HG03442 (cell line): ENCODE results near the gene HSD17B7.
A peak's percentile ranks its signal among the peaks of the same experiment; 100 is the strongest.
"Not testable (repeated sequence)": the region's sequence is repeated elsewhere in the genome, so short reads cannot be mapped to it uniquely, and the experiment has no call there.

Experiments used
- ATAC-seq: cut with Tn5 transposase; IDR thresholded peaks from one replicate; pipeline ENCODE4 v1.9.1; 2021; ENCODE audit warnings: mild to moderate bottlenecking, moderate library complexity; ENCODE audit not compliant: unreplicated experiment

Gene HSD17B7

DNA sequence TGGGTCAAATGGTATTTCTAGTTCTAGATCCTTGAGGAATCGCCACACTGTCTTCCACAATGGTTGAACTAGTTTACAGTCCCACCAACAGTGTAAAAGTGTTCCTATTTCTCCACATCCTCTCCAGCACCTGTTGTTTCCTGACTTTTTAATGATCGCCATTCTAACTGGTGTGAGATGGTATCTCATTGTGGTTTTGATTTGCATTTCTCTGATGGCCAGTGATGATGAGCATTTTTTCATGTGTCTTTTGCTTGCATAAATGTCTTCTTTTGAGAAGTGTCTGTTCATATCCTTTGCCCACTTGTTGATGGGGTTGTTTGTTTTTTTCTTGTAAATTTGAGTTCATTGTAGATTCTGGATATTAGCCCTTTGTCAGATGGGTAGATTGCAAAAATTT, 17.0 kb downstream of the HSD17B7 start:
- ATAC-seq, result not testable (repeated sequence)

DNA sequence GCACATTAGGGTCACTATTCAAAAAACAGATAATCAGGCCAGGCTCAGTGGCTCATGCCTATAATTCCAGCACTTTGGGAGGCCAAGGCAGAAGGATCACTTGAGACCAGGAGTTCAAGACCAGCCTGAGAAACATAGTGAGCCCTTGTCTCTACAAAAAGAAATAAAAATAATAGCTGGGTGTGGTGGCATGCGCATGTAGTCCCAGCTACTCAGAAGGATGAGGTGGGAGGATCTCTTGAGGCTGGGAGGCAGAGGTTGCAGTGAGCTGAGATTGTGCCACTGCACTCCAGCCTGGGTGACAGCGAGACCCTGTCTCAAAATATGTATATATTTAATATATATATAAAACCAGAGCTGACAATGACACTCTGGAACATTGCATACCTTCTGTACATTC, 21.9 kb downstream of the HSD17B7 start:
- ATAC-seq, result not testable (repeated sequence)

- ATAC-seq, result not testable (repeated sequence)
These were observed 27.6 kb downstream of the HSD17B7 start for GRCh38 chr1:162818136-162818535.

DNA sequence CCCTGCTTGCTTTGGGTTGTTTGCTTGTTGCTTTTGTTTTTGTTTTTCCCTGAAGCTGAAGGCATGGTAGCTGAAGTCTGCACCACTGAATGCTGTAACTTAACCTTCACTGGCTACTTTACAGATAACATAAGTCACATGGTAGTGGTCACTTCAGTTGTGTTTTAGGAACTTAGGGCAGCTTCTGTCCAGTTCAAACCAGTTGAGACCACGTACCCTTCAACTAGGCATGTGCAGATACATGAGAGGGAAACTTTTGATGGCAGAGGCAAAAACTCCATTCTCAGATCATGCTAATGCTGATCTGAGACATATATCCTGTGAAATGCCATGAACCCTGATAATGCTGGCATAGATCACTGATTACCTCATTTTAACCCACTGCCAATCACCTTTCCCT, 28.2 kb downstream of the HSD17B7 start:
- ATAC-seq, result not testable (repeated sequence)

DNA sequence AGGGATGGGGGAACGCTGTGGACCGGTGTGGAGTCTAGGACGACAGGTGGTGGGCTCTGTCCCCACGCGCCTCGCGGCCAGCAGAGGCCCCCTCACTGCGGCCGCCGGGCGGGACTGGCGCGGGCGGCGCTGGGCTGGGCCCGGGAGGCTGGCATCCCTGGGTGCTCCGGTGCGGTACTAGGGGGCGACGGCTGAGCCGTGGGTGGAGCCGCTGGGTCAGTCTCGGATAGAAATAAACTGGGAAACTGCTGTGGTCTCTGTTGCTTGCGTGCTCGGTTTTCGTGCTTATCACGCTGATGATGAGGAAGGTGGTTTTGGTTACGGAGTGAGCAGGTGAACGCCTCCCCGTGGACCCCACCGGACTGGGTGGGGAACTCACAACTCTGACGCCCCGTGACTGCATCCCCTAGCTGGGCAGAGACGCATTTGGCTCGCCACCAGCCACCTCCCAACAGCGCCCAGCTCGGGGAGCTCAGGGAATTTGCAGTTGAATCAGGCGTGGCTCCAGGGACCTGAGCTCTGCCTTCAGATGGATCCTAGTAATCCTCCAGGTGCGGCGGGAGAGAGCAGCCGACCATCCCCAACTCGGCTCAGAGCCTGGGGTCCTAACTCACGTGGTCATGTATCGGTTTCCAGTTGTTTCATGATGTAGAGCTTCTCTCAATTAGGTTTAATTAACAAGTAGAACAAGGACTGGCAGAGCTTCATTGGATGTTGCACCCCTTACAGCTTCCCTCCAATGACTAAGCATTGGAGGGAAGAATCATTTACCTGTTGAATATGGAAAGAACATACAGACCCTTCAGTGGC, 32.1 kb downstream of the HSD17B7 start:
- ATAC-seq, result peak; percentile 55

DNA sequence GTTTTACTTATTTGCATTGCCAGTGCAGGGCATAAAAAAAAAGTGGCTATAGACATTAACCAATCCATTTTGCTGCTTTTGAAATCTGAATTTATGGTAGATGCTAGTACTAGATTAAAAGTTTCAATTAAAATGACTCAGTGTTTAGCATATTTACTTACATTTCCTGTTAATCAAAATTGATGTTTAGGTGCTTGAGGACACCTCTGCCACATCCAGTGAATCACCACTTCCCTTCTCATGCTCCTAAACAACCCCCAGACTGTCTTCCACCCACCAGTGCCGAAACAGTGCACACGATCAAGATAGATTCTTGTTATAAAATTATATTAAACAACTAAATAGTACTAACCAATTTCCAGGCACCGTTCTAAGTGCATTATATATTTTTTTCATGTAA, 32.7 kb downstream of the HSD17B7 start:
- ATAC-seq, result no peak

DNA sequence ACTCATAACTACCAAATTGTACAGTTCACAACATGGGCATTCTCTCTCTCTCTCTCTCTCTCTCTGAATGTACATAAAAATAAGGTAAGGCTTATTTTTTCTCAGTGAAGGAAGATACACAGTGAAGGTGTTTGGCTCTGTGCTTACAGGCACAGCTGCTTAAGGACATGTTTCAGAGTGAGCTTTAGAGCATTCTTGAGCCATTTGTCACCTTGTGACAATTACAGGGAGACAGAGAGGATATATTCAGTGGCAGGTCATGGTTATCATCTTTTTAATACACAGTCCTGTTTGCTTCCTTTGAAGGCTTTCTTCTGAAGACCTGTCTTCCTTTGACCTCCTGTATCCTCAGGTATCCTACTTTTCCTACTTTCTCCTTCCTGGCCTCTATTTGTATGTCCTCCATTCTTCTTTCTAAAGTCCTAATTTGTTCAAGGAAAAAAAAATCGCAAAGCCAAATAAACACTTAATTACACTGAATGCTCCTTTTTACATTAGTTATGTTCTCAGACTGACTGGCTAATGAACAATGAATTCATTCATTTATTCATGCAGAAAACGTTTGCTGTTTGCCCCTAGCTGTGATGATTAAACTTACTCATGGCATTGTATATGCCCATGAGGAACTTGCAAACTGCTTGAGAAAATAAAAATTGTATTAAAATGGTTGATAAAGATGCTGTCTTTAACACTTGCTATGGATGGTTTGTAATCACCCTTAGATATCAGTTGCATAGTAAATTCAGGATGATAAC, 33.4 kb downstream of the HSD17B7 start:
- no peak for ATAC-seq

- no peak for ATAC-seq
These were observed 38.8 kb downstream of the HSD17B7 start for GRCh38 chr1:162829268-162829667.

GRCh38 chr1:162832470-162832869, 42.0 kb downstream of the HSD17B7 start:
- no peak for ATAC-seq

GRCh38 chr1:162835157-162835899, 44.8 kb downstream of the HSD17B7 start:
- ATAC-seq, result peak; percentile 86

DNA sequence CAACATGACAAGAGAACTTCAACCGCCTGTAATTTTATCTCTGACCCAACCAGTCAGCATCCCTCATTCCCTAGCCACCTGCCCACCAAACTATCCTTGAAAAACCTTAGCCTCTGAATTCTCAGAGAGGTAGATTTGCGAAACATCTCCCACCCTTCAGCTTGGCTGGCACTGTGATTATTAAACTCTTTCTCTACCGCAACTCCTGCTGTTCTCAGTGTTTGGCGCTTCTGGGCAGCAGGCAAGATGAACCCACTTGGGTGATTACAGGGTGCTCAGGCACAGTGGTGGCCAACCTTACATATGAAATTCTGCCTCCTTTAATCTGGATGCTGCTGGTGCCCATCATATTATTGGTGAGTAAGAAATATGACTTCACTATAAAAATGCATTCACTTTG, 48.4 kb downstream of the HSD17B7 start:
- ATAC-seq, result no peak

- ATAC-seq, result no peak
These were observed 49.8 kb downstream of the HSD17B7 start for GRCh38 chr1:162840250-162840839.

- no peak for ATAC-seq
These were observed 53.7 kb downstream of the HSD17B7 start for GRCh38 chr1:162844153-162844552.

- no peak for ATAC-seq
These were observed 56.0 kb downstream of the HSD17B7 start for GRCh38 chr1:162846256-162847212.

- ATAC-seq, result peak; percentile 75
These were observed 57.4 kb downstream of the HSD17B7 start for GRCh38 chr1:162847839-162848453.

DNA sequence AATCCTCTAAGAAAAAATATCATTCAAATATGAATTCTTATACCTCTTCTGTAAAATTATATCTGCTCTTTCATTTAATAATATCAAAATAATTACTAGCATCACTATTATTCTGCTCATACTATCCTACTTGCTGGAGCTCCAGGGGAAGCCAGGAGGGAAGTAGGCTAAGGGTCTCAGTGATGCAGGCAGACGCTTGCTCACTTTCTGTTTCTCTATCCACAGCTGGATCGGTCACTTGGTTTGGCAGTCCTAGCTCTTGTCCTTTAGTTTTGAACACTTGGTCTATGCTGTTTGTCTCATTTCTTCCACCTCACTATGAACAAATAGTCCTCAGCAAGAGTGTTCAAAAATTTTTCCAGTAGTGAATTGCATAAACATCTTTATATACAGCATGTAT, 59.2 kb downstream of the HSD17B7 start:
- no peak for ATAC-seq

- ATAC-seq, result no peak
These were observed 60.8 kb downstream of the HSD17B7 start for GRCh38 chr1:162851341-162851740.

- ATAC-seq, result peak; percentile 88
These were observed 63.9 kb downstream of the HSD17B7 start for GRCh38 chr1:162854245-162854882.
